Measurements from ENCODE around the gene NUMB.

- TF ChIP-seq POLR2A (IDR thresholded peaks at IDR 0.05; ENCODE audit: low read length) (no peak), GATA1 (IDR thresholded peaks at IDR 0.05; ENCODE audit: low read depth, low read length) (no peak)
These were observed 9.0 kb upstream of the NUMB start for GRCh38 chr14:73467377-73467776.

Data from erythroblast (primary cell).